AG10803 (cell line): Measurements from ENCODE around the gene C2CD5.
"Not testable (repeated sequence)": the region's sequence is repeated elsewhere in the genome, so short reads cannot be mapped to it uniquely, and the experiment has no call there.

Source experiments
- DNase-seq: peaks from one replicate; pipeline ENCODE4 v3.0.0; 2010; ENCODE audit warnings: low read depth
- H3K4me3 ChIP-seq: 2 replicates; pipeline ENCODE4 v1.5.1; 2011; ENCODE audit warnings: mild to moderate bottlenecking, low read length, control low read depth
- TF ChIP-seq, protein P1 (sequence below): conservative IDR thresholded peaks from 2 replicates; pipeline ENCODE4 v1.5.1; 2011; ENCODE audit warnings: mild to moderate bottlenecking, low read length, control low read depth, inconsistent platforms

The C2CD5 gene

DNA sequence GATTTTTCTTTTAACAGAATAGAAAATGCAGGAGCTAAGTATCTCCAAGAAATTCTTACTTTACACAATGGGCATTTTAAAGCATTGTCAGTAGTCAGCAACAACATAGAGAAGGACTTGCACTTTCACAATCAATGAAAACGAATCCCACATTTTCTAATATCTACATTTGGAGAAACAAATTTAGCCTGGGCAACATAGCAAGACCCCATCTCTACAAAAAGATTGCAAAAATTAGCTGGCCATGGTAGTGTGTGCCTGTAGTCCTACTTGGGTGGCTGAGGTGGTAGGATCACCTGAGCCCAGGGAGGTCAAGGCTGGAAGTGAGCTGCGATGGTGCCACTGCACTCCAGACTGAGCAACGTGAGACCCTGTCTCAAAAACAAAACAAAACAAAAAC lies 30.6 kb upstream of the C2CD5 start:
- DNase-seq = no peak
- no peak overlapping the region for H3K4me3 ChIP-seq
- TF ChIP-seq, protein P1, sequence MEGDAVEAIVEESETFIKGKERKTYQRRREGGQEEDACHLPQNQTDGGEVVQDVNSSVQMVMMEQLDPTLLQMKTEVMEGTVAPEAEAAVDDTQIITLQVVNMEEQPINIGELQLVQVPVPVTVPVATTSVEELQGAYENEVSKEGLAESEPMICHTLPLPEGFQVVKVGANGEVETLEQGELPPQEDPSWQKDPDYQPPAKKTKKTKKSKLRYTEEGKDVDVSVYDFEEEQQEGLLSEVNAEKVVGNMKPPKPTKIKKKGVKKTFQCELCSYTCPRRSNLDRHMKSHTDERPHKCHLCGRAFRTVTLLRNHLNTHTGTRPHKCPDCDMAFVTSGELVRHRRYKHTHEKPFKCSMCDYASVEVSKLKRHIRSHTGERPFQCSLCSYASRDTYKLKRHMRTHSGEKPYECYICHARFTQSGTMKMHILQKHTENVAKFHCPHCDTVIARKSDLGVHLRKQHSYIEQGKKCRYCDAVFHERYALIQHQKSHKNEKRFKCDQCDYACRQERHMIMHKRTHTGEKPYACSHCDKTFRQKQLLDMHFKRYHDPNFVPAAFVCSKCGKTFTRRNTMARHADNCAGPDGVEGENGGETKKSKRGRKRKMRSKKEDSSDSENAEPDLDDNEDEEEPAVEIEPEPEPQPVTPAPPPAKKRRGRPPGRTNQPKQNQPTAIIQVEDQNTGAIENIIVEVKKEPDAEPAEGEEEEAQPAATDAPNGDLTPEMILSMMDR = no peak

DNA sequence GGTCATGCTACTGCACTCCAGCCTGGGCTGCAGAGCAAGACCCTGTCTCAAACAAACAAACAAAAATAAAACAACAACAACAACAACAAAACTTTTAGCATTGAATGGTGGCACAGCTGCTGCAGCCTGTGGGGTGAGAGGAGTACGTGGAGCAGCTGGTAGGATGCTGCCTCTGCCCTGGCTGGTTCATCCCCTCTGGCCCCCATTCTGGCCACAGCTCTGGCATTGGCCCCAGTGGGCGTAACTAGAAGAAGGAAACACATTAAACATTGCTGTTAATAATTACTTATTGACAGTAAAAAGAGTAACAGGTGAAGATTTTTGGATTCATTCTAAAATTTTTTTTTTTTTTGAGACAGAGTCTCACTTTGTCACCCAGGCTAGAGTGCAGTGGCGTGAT lies 28.8 kb upstream of the C2CD5 start:
- DNase-seq = no peak
- TF ChIP-seq, protein P1 = no peak
- no peak overlapping the region for H3K4me3 ChIP-seq

DNA sequence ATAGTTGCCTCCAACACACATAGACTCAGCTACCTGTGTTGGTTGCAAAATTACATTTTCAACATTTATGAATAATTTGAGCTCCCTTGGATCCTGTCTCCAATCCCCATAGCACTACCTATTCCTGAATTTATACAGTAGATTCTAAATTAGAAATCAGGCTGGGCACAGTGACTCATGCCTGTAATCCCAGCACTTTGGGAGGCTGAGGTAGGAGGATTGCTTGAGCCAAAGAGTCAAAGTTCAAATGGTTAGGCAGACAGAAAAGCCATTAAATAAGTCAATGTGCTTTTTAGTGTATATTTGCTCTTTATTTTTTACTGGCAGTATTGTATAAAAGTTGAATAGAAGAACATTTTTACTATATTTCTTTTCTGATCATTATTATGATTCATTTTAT lies 24.9 kb upstream of the C2CD5 start:
- no peak for DNase-seq
- TF ChIP-seq, protein P1 = no peak

GRCh38 chr12:22562036-22563028 lies 18.0 kb upstream of the C2CD5 start:
- TF ChIP-seq, protein P1 = no peak
- H3K4me3 ChIP-seq = no peak overlapping the region
- no peak for DNase-seq

More for the DNA sequence above, 24.9 kb upstream of the C2CD5 start:
- H3K4me3 ChIP-seq = no peak overlapping the region

DNA sequence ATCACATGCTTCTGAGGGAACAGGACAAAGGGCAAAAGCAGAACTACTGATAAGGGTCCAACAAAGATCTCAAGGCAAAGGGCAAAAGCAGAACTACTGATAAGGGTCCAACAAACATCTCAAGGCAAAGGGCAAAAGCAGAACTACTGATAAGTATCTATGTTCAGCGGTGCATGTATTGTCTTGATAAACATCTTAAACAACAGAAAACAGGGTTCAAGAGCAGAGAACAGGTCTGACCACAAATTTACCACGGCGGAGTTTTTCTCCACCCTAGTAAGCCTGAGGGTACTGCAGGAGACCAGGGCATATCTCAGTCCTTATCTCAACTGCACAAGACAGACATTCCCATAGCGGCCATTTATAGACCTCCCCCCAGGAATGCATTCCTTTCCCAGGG lies 10.4 kb upstream of the C2CD5 start:
- H3K4me3 ChIP-seq, DNase-seq: not testable (repeated sequence)

- DNase-seq = no peak
- TF ChIP-seq, protein P1 = no peak
- no peak overlapping the region for H3K4me3 ChIP-seq
Measured at GRCh38 chr12:22551624-22552023, 7.3 kb upstream of the C2CD5 start.

- TF ChIP-seq, protein P1 = no peak
- no peak overlapping the region for H3K4me3 ChIP-seq
- DNase-seq = no peak
Measured at GRCh38 chr12:22545255-22545654, 913 bp upstream of the C2CD5 start.
